HG03460 (cell line): ENCODE results near the gene AK9.

Experiments used
- ATAC-seq: cut with Tn5 transposase; IDR thresholded peaks from one replicate; pipeline ENCODE4 v1.9.1; 2021; ENCODE audit not compliant: unreplicated experiment

The AK9 gene

GRCh38 chr6:109448615-109449014 lies 242.4 kb downstream of the AK9 start:
- no peak for ATAC-seq

DNA sequence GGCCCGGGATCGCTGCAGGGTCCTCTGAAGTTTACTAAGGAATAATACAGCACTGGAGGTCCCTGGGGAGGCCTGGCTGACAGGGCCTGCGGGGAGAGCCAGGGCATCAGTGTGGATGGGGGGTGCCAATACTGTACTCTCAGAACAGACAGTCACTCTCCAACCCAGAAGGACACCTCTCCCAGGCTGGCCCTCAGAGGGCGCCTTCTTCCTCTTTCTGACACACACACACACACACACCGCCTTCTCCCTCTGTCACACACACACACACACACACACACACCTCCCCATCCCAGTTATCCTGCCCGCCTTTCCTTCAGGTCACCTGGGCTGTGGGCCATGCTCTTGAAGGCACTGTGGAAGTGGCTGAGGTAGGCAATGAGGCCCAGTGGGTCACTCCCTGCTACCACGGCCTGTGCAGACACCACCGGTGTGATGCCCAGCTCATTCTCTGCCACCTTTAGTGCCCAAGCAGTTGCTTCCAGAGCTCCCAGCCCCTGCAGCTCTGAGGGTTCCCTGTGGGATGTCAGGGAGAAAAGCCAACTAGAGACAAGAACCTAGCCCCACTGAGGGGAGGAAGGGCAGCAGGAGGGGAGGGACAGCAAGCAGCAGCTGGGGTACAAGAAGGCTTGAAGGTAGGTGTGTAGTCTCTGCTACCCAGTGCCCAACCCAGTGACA lies 243.0 kb downstream of the AK9 start:
- no peak for ATAC-seq

GRCh38 chr6:109447087-109447486 lies 243.9 kb downstream of the AK9 start:
- ATAC-seq = no peak

GRCh38 chr6:109446541-109446940 lies 244.5 kb downstream of the AK9 start:
- no peak for ATAC-seq

GRCh38 chr6:109446072-109446471 lies 244.9 kb downstream of the AK9 start:
- no peak for ATAC-seq

DNA sequence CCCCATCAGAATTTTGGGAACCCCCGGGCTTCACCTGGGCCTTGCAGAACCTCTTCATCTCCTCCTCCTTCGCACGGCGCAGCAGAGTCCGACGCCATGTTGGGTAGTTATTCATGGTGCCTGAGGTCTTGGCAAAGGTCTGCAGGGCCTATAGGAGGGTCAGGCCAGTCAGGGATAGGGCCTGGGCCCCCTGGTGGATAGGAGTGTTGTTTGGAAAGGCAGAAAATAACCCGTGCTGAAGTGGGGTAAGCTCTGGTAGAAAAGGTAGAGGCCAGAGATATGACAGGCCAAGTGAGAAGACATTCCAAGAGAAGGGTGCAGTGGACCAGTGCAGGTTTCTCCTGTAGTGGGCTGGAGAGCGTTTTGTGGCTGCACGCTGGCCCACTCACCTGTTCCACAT lies 245.6 kb downstream of the AK9 start:
- no peak for ATAC-seq

DNA sequence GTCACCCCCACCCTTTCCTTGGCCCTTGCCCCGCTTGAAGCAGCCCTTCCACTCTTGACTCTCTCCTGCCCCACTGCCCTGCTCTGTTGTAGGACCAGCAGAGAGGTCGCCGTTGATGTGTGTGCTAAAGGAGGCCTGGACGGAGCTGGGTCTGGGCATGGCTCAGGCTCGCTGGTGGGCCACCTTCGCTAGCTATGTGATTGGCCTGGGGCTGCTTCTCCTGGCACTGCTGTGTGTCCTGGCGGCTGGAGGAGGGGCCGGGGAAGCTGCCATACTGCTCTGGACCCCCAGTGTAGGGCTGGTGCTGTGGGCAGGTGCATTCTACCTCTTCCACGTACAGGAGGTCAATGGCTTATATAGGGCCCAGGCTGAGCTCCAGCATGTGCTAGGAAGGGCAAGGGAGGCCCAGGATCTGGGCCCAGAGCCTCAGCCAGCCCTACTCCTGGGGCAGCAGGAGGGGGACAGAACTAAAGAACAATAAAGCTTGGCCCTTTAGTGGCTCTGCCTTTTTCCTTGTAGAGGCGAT lies 247.5 kb downstream of the AK9 start:
- no peak for ATAC-seq
